Measurements from ENCODE around the gene C1orf35.

Gene C1orf35

GRCh38 chr1:228149406-228150119 lies 46.4 kb upstream of the C1orf35 start, which contains the start of gene GJC2:
Gene GJC2 (plus strand): TSS chr1:228149930. CDS start chr1:228157759, 7,829 bp downstream.
- no peak for TF ChIP-seq CTCF (conservative IDR thresholded peaks at IDR 0.05; ENCODE audit: control insufficient read depth, insufficient read depth, low read depth, low read length)

GRCh38 chr1:228148935-228149405 lies 45.8 kb upstream of the C1orf35 start:
- H3K4me3 ChIP-seq (ENCODE audit: control insufficient read depth, low read depth, low read length): no peak overlapping the region
- no peak for TF ChIP-seq CTCF (conservative IDR thresholded peaks at IDR 0.05; ENCODE audit: control insufficient read depth, insufficient read depth, low read depth, low read length)
- no peak for DNase-seq (ENCODE audit: low read depth)

More at GRCh38 chr1:228149406-228150119, 46.4 kb upstream of the C1orf35 start, which contains the start of gene GJC2:
- no peak for DNase-seq (ENCODE audit: low read depth)
- H3K4me3 ChIP-seq (ENCODE audit: control insufficient read depth, low read depth, low read length): no peak within 1 kb of the TSS

GRCh38 chr1:228148196-228148861 lies 45.2 kb upstream of the C1orf35 start:
- TF ChIP-seq CTCF (conservative IDR thresholded peaks at IDR 0.05; ENCODE audit: control insufficient read depth, insufficient read depth, low read depth, low read length): no peak
- H3K4me3 ChIP-seq (ENCODE audit: control insufficient read depth, low read depth, low read length): no peak overlapping the region
- DNase-seq (ENCODE audit: low read depth): peak; percentile 29

- no peak for DNase-seq (ENCODE audit: low read depth)
- TF ChIP-seq CTCF (conservative IDR thresholded peaks at IDR 0.05; ENCODE audit: control insufficient read depth, insufficient read depth, low read depth, low read length): no peak
- H3K4me3 ChIP-seq (ENCODE audit: control insufficient read depth, low read depth, low read length): no peak overlapping the region
Measured at GRCh38 chr1:228147768-228148167, 44.6 kb upstream of the C1orf35 start.

- no peak overlapping the region for H3K4me3 ChIP-seq (ENCODE audit: control insufficient read depth, low read depth, low read length)
- TF ChIP-seq CTCF (conservative IDR thresholded peaks at IDR 0.05; ENCODE audit: control insufficient read depth, insufficient read depth, low read depth, low read length): no peak
- no peak for DNase-seq (ENCODE audit: low read depth)
Measured at GRCh38 chr1:228147151-228147693, 44.1 kb upstream of the C1orf35 start.

- H3K4me3 ChIP-seq (ENCODE audit: control insufficient read depth, low read depth, low read length): no peak overlapping the region
- TF ChIP-seq CTCF (conservative IDR thresholded peaks at IDR 0.05; ENCODE audit: control insufficient read depth, insufficient read depth, low read depth, low read length): no peak
- no peak for DNase-seq (ENCODE audit: low read depth)
Measured at GRCh38 chr1:228146417-228147150, 43.5 kb upstream of the C1orf35 start.

Data from fibroblast of mammary gland (primary cell).